ENCODE results near the gene RNF207. TPM values are rescaled to one million over a fixed set of nuclear protein-coding genes. Genes with fewer than 3 reads are reported as not detected.

The RNF207 gene
- total RNA-seq, 2 donors from 2014 or later = 8.6 to 8.7 TPM

Other genes starting within 250 kb of the RNF207 start
- gene NPHP4, start 213.7 kb upstream of the RNF207 start, total RNA-seq = 1 to 10 TPM; 6.9 to 7.7 TPM
- 10 to 100 TPM; 13.5 to 21.8 TPM for gene KCNAB2, start 160.2 kb upstream of the RNF207 start, total RNA-seq
- gene CHD5, start 25.8 kb upstream of the RNF207 start, total RNA-seq = 1 to 10 TPM; 1.4 to 2.4 TPM
- 100 to 1,000 TPM; 275 to 296 TPM for gene RPL22, start 6.5 kb upstream of the RNF207 start, total RNA-seq
- 10 to 100 TPM; 49.6 to 61.1 TPM for gene ICMT, start 29.8 kb downstream of the RNF207 start, total RNA-seq
- gene HES3, start 38.1 kb downstream of the RNF207 start, total RNA-seq = not detected
- 10 to 100 TPM in 1 of 2 donors, 1 to 10 TPM in 1; 9.3 to 11.8 TPM for gene GPR153, start 55.0 kb downstream of the RNF207 start, total RNA-seq
- 10 to 100 TPM; 17.6 to 26.5 TPM for gene ACOT7, start 187.6 kb downstream of the RNF207 start, total RNA-seq
- under 1 TPM in 1 of 2 donors, not detected in 1; 0.14 TPM for gene HES2, start 213.8 kb downstream of the RNF207 start, total RNA-seq
- not detected for gene ESPN, start 218.7 kb downstream of the RNF207 start, total RNA-seq

Measured in posterior vena cava (tissue), 2 donors.